Hepatocyte (in vitro differentiated cells): ENCODE data around the gene ANKS1B.

ENCODE experiments used
- EZH2 ChIP-seq: fragments of 200-600 bp; sonication (generic); IDR thresholded peaks from 2 replicates; pipeline ENCODE4 v1.6.1; 2016; ENCODE audit warnings: antibody characterized with exemption, mild to moderate bottlenecking, borderline replicate concordance
- TF ChIP-seq, protein P1 (sequence below): fragments of 200-600 bp; sonication (generic); IDR thresholded peaks from 2 replicates; pipeline ENCODE4 v1.5.1; 2016; ENCODE audit warnings: antibody characterized with exemption, mild to moderate bottlenecking; ENCODE audit not compliant: poor library complexity

GRCh38 chr12:99436584-99436983 lies 548.2 kb downstream of the ANKS1B start:
- TF ChIP-seq, protein P1, sequence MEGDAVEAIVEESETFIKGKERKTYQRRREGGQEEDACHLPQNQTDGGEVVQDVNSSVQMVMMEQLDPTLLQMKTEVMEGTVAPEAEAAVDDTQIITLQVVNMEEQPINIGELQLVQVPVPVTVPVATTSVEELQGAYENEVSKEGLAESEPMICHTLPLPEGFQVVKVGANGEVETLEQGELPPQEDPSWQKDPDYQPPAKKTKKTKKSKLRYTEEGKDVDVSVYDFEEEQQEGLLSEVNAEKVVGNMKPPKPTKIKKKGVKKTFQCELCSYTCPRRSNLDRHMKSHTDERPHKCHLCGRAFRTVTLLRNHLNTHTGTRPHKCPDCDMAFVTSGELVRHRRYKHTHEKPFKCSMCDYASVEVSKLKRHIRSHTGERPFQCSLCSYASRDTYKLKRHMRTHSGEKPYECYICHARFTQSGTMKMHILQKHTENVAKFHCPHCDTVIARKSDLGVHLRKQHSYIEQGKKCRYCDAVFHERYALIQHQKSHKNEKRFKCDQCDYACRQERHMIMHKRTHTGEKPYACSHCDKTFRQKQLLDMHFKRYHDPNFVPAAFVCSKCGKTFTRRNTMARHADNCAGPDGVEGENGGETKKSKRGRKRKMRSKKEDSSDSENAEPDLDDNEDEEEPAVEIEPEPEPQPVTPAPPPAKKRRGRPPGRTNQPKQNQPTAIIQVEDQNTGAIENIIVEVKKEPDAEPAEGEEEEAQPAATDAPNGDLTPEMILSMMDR: no peak
- no peak for TF ChIP-seq EZH2
